ENCODE measurements around the gene COPS3.
"Not testable (repeated sequence)": the region's sequence is repeated elsewhere in the genome, so short reads cannot be mapped to it uniquely, and the experiment has no call there.

The COPS3 gene

GRCh38 chr17:17301659-17302058 is 20.6 kb upstream of the COPS3 start:
- DNase-seq = not testable (repeated sequence)

- peak; percentile 57 for DNase-seq
Measured at GRCh38 chr17:17300624-17301568, 19.9 kb upstream of the COPS3 start.

GRCh38 chr17:17298108-17298507 is 17.1 kb upstream of the COPS3 start:
- no peak for DNase-seq

- DNase-seq = no peak
Measured at GRCh38 chr17:17297217-17297616, 16.2 kb upstream of the COPS3 start.

GRCh38 chr17:17295141-17295540 is 14.1 kb upstream of the COPS3 start:
- no peak for DNase-seq

GRCh38 chr17:17289701-17290100 is 8.7 kb upstream of the COPS3 start:
- DNase-seq = no peak

GRCh38 chr17:17289086-17289485 is 8.0 kb upstream of the COPS3 start:
- DNase-seq = no peak

- no peak for DNase-seq
Measured at GRCh38 chr17:17285951-17286350, 4.9 kb upstream of the COPS3 start.

- no peak for DNase-seq
Measured at GRCh38 chr17:17279316-17279715, 1.7 kb downstream of the COPS3 start.

- DNase-seq = not testable (repeated sequence)
Measured at GRCh38 chr17:17277431-17277830, 3.6 kb downstream of the COPS3 start.

GRCh38 chr17:17275971-17276370 is 5.1 kb downstream of the COPS3 start:
- no peak for DNase-seq

- no peak for DNase-seq
Measured at GRCh38 chr17:17269926-17270773, 10.9 kb downstream of the COPS3 start.

- DNase-seq = no peak
Measured at GRCh38 chr17:17264430-17264829, 16.6 kb downstream of the COPS3 start.

- no peak for DNase-seq
Measured at GRCh38 chr17:17258998-17259397, 22.0 kb downstream of the COPS3 start.

GRCh38 chr17:17258011-17258410 is 23.0 kb downstream of the COPS3 start:
- DNase-seq = no peak

- DNase-seq = no peak
Measured at GRCh38 chr17:17256316-17256715, 24.7 kb downstream of the COPS3 start.

GRCh38 chr17:17255689-17256088 is 25.4 kb downstream of the COPS3 start:
- not testable (repeated sequence) for DNase-seq

GRCh38 chr17:17254036-17254435 is 27.0 kb downstream of the COPS3 start:
- no peak for DNase-seq

GRCh38 chr17:17253406-17253805 is 27.6 kb downstream of the COPS3 start:
- no peak for DNase-seq

- DNase-seq = no peak
Measured at GRCh38 chr17:17252149-17252661, 28.8 kb downstream of the COPS3 start.

GRCh38 chr17:17246879-17247278 is 34.2 kb downstream of the COPS3 start:
- no peak for DNase-seq

- no peak for DNase-seq
Measured at GRCh38 chr17:17243163-17243562, 37.9 kb downstream of the COPS3 start.

- no peak for DNase-seq
Measured at GRCh38 chr17:17242246-17242645, 38.8 kb downstream of the COPS3 start.

GRCh38 chr17:17241656-17242055 is 39.4 kb downstream of the COPS3 start:
- no peak for DNase-seq

All from activated CD4-positive, CD25-positive, alpha-beta regulatory T cell treated with anti-CD3 and anti-CD28 coated beads, Interleukin-2, amount 50 U/mL, for 72 hours (primary cell).